Suprapubic skin (tissue), 4 donors: ENCODE results near the gene SLC35F1.

Experiments used
- CTCF ChIP-seq, 2 donors: fragments of 200-600 bp in 1 of 2; fragments of 450-650 bp in 1 of 2; sonication (generic) in 1 of 2; IDR thresholded peaks; one replicate each; pipeline ENCODE4 v1.5.1; 2016 to 2019; ENCODE audit warnings: antibody characterized with exemption in 2 of 2, mild to moderate bottlenecking in 1 of 2, moderate library complexity in 1 of 2
- POLR2A ChIP-seq, 2 donors: fragments of 450-650 bp; IDR thresholded peaks; one replicate each; pipeline ENCODE4 v1.6.1; 2017; ENCODE audit warnings: antibody characterized with exemption in 2 of 2, mild to moderate bottlenecking in 2 of 2, moderate library complexity in 2 of 2
- POLR2AphosphoS5 ChIP-seq, 3 donors: sonication (generic); formaldehyde crosslinking; IDR thresholded peaks; one replicate each; pipeline ENCODE4 v1.6.1; 2017; ENCODE audit warnings: antibody characterized with exemption in 3 of 3

DNA sequence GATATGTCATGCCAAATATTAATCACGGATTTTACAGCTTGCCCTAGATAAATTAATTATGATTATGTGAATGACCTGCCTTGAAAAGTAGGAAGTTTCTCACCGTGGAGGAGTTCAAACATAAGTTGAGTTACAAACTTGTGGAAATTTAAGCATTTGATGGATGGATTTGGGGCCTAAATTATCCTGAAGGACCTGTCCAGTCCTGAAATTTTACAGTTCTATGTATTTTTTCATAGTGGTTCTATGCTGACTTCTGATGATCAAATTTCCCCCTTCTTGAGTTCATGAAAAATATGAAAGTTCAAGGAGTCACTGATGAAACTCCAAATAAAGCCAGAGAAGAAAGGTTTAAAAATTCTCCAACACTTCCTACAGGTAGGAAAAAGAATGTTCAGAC, 178.6 kb downstream of the SLC35F1 start:
- no peak for TF ChIP-seq POLR2A (IDR thresholded peaks at IDR 0.05)
- TF ChIP-seq CTCF (IDR thresholded peaks at IDR 0.05), result no peak
- TF ChIP-seq POLR2AphosphoS5 (IDR thresholded peaks at IDR 0.05), result no peak
